Kidney epithelial cell (primary cell): ENCODE results near the gene STX11. TPM values are rescaled to one million over a fixed set of nuclear protein-coding genes. Genes with fewer than 3 reads are reported as not detected.

Source experiments
- DNase-seq: peaks from one replicate; pipeline ENCODE4 v3.0.0-alpha.2; 2010; ENCODE audit warnings: low read depth
- H3K27me3 ChIP-seq: 2 replicates; pipeline ENCODE4 v1.6.0; 2011; ENCODE audit warnings: low read length; ENCODE audit not compliant: control insufficient read depth, insufficient read depth
- H3K36me3 ChIP-seq: 2 replicates; pipeline ENCODE4 v1.5.1; 2011; ENCODE audit warnings: low read length; ENCODE audit not compliant: control insufficient read depth, insufficient read depth
- H3K4me3 ChIP-seq: 2 replicates; pipeline ENCODE4 v1.5.1; 2011; ENCODE audit warnings: low read depth, mild to moderate bottlenecking, control low read depth, low read length
- total RNA-seq: library from RNA; depleted of rRNA; stranded (reverse); fragments of >200 nt; gene quantifications from 2 replicates; pipeline ENCODE4 v1.2.3, GENCODE V29; 2015
- TF ChIP-seq, protein P1 (sequence below): IDR thresholded peaks from 2 replicates; pipeline ENCODE4 v1.5.1; 2011; ENCODE audit warnings: mild to moderate bottlenecking, moderate library complexity, low read length, control low read depth, inconsistent platforms; ENCODE audit not compliant: insufficient read depth, poor library complexity, severe bottlenecking

STX11 gene
- total RNA-seq, 1 donor from 2014 or later = 4.1 TPM

DNA sequence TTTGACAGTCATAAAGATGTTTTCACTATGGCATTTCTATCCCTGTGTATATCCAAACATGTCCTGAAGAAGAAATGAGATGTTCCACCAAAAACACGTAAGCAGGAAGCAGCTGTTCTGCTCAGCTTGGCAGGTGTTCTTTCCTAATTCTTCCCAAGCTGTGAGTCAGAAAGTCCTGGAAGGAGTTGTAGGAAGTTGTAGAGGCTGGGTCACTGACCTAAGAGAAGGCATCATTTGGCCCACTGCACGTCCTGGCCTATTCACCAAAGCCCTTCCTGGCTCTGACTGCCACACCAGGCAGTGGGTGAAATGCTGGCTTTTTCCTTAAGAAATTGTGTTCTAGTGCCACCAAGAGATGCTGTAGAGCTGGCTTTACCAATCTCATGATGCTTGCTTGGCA, 40.3 kb downstream of the STX11 start:
- H3K36me3 ChIP-seq = no peaks in the 10 kb centered on the region

GRCh38 chr6:144193181-144193580, 42.9 kb downstream of the STX11 start:
- DNase-seq = no peak
- no peaks in the 10 kb centered on the region for H3K36me3 ChIP-seq
- H3K27me3 ChIP-seq = no peaks in the 10 kb centered on the region
- H3K4me3 ChIP-seq = no peak overlapping the region
- TF ChIP-seq, protein P1, sequence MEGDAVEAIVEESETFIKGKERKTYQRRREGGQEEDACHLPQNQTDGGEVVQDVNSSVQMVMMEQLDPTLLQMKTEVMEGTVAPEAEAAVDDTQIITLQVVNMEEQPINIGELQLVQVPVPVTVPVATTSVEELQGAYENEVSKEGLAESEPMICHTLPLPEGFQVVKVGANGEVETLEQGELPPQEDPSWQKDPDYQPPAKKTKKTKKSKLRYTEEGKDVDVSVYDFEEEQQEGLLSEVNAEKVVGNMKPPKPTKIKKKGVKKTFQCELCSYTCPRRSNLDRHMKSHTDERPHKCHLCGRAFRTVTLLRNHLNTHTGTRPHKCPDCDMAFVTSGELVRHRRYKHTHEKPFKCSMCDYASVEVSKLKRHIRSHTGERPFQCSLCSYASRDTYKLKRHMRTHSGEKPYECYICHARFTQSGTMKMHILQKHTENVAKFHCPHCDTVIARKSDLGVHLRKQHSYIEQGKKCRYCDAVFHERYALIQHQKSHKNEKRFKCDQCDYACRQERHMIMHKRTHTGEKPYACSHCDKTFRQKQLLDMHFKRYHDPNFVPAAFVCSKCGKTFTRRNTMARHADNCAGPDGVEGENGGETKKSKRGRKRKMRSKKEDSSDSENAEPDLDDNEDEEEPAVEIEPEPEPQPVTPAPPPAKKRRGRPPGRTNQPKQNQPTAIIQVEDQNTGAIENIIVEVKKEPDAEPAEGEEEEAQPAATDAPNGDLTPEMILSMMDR = no peak

More for the DNA sequence above, 40.3 kb downstream of the STX11 start:
- TF ChIP-seq, protein P1 = no peak
- peak; percentile 14 for DNase-seq
- Histone ChIP-seq H3K4me3 (no peak overlapping the region), H3K27me3 (no peaks in the 10 kb centered on the region)

GRCh38 chr6:144194293-144194810, 44.0 kb downstream of the STX11 start:
- H3K4me3 ChIP-seq = no peak overlapping the region
- H3K36me3 ChIP-seq = no peaks in the 10 kb centered on the region
- TF ChIP-seq, protein P1 = no peak
- no peaks in the 10 kb centered on the region for H3K27me3 ChIP-seq
- DNase-seq = no peak

DNA sequence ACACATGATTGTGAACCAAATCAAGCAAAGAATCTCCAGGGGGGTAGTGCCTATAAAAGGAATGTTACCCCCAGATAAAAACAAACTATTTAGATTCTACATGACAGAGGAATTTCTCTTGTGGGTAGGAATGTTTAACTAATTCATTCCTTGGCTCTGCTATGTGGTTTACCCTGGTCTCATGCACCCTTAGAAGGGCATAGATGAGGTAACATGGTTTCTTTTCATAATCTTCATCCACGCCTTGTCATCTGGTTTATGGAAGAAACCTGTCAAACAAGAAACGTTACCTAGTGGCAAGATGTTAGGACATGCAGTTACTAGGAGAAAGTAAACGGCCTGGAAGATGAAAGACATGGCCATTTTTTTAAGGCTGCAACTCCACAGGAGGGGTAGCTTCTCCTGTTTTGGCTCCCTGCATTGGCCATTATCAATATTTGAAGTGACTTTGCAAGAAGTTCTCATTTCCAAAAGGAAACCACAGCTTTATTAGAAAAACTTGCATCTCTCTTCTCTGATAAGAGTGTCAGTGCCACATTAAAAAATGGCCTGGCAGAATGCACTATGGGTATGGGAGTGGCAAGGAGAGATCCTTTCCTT, 45.5 kb downstream of the STX11 start:
- TF ChIP-seq, protein P1 = no peak
- DNase-seq = peak; percentile 21
- no peaks in the 10 kb centered on the region for H3K27me3 ChIP-seq
- no peaks in the 10 kb centered on the region for H3K36me3 ChIP-seq
- H3K4me3 ChIP-seq = no peak overlapping the region

DNA sequence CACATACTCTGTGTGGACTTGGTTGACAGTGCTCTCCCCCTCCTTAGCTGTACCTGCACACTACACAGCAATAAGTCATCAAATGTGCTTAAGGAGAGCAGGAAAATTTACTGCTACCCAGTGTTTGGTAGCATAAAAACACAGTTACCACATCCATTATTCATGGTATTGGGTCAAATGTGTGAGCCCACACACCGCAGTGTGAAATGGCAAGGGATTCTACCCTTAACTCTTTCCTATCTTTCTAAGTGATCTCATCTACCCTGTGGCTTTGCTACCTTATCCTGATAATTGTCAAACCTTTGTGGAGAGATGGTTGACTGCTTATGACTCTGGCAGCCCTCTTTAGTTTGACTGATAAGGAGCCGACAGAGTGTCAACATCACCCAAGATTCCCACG, 47.6 kb downstream of the STX11 start:
- no peak overlapping the region for H3K4me3 ChIP-seq
- H3K36me3 ChIP-seq = no peaks in the 10 kb centered on the region
- DNase-seq = no peak
- no peaks in the 10 kb centered on the region for H3K27me3 ChIP-seq
- TF ChIP-seq, protein P1 = no peak
